Measurements from ENCODE around the gene DNAAF9.
A peak's percentile ranks its signal among the peaks of the same experiment; 100 is the strongest.

Gene DNAAF9

DNA sequence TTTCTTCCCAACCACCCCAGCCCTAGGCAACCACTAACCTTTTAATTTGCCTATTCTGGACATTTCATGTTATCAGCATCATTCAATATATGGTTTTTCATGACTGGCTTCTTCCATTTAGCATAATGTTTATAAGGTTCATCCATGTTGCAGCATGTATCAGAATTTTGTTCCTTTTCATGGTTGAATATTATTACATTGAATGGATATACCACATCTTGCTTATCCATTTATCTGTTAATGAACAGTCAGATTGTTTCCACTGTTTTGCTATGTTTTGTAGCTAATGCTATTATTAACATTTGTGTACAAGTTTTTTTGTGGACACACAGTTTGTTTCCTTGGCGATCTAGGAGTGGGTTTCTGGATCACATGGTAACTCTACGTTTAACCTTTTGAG lies 3.0 kb upstream of the DNAAF9 start:
- DNase-seq (ENCODE audit: low spot score), result no peak

DNA sequence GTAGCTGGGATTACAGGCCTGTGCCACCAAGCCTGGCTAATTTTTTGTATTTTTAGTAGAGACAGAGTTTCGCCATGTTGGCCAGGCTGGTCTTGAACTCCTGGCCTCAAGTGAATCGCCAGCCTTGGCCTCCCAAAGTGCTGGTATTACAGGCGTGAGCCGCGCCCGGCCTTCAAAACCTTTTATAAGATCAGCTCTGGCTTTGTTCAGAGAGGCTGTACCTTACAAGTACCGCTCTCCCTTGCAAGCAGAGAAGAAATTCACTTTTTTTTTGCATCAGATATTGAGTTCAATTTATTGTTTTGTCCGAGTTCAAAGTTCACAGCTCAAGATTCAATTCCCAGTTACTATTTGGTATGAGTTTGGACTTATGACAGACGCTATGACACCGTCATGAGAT lies 1.9 kb upstream of the DNAAF9 start:
- DNase-seq (ENCODE audit: low spot score), result no peak

DNA sequence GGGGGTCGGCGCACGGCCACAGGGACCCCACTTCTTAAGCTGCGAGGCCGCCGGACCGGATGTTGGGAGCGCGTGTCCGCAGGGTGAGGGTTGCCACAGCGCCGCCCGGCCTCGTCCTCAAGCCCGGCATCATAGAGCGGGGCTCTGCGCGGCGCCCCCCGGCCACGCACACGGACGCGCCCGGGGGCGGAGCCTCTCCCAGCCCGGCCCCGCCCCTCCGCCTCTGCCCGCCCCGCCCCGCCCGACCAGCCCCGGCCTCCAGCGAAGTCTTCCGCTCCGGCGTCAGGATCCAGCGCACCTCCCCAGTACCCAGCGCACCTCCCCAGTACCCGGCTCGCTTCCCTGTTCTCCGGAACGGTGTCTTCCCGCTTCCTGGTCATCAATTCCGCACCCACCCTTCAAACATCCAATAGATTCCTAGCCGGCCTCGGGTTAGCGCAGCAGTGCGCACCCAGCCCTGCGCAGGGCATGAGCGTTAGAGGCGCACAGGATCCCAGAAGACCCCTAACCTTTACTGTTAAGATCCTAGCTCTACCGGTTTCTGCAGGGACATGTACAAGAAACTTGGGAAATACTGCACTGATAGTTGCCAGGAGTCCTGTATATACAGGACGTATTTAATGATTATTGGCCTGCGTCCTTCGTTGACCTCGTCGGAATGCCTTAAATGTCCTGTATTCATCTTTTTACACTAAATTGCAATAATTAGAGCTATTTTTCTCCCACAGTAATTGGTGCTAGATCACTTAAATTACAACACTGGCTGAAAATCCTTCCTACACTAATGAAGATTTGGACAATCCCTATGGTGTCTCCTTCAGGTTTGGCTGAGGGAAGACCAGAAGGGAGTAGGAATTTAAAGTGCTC lies 535 bp upstream of the DNAAF9 start:
- peak; percentile 63 for DNase-seq (ENCODE audit: low spot score)

DNA sequence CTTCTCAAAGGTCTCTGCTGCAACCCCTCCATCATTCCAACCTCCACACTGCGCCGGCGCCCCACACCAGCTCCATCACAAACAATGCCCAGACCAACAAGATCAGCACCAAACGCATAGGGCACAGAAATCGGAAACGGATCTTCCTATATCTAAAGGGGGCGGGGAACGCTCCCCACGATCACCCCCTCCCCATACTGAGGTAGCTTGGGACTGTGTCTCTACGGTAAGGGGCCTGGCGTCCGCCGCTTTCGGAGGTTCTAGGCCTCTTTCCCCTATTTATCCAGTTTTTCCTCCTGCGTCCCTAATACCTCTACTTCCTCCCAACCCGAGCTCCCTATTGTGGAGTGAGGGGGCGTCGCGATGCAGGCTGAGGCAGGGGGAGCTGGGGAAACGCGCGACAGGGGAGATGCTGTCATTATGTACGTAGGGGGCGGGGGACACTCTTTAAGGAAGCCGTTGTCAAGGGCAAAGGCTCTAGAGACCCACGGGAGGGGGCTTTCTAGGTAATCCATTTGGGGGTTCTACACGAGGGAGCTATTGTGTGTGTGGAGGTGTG lies 909 bp downstream of the DNAAF9 start:
- no peak for DNase-seq (ENCODE audit: low spot score)

DNA sequence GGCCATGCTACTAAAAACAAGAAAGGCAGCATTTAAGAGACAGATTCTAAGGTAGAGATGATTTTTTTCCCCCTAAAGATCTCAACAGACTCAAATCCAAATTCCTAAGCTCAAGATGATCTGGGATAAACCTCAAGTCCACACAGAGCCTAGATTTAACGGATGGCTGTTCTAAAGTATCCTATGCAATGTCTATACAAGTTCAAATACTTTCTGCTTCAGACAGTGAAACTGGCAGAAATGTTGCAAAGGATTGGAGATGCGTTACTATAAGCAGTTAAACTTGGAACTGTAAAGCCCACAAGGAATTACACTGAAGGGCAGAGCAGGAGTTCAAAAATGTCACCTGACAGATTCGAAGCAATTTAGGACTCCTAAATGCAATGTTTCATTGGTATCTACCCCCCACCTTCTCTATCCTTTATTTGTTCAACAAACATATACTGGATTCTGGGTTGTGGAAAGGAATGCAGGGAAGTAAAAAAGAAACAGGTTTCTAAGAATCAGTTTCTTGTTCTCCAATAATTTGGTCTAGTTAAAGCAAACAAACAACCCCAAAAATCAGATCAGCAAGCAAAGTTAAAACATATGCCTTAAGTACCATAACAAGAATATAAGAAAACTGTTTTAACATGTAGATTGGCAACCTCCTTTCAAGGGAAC lies 1.6 kb downstream of the DNAAF9 start:
- DNase-seq (ENCODE audit: low spot score), result no peak

DNA sequence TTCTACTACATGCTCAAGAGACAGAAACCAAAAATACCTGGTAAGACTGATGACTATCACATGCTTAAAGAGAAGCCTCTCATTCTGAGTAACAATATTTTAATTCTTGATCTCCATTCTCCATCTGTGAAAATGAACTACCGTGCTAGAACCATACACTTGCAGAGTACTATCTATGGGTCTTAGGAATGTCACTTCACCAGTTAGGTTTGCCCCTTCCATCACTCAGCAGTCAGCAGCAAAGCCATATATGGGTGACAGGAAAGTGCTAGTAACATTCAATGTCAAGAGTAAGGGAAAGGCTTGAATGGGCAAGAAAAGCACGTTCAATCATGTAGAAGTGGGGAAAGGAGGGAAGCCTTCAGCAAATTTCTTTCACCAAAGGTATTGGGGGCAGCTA lies 2.3 kb downstream of the DNAAF9 start:
- no peak for DNase-seq (ENCODE audit: low spot score)

DNA sequence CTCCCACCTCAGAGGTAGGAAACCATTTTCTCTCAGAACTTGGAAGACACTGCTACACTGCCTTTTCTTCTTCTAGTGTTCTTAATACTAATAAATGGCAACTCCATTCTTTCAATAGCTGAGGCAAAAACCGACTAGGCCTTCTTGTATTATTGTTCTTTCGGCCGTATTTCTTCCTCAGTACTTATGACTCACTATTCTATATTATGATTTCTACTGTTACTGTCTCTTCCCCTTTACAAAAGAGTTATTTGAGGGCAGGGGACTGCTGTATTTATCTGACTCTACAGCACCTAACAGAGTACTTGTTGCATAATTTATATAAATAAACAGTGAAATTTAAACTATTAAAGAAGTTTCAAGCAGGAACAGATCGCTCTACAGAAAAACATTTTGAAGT lies 3.1 kb downstream of the DNAAF9 start:
- no peak for DNase-seq (ENCODE audit: low spot score)

DNA sequence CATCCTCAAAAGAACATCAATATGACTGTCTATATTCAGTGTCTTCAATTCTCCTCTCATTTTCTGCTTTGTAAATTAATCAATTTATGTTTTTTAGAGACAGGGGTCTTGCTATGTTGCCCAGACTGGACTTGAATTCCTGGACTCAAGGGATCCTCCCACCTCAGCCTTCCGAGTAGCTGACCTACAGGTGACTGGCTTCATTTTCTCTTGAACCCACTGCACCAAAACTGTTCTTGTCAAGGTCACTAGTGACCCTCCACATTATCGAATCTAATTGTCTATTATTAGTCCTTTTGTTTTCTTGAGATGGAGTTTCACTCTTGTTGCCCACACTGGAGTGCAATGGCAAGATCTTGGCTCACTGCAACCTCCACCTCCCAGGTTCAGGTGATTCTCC lies 3.7 kb downstream of the DNAAF9 start:
- DNase-seq (ENCODE audit: low spot score), result no peak

DNA sequence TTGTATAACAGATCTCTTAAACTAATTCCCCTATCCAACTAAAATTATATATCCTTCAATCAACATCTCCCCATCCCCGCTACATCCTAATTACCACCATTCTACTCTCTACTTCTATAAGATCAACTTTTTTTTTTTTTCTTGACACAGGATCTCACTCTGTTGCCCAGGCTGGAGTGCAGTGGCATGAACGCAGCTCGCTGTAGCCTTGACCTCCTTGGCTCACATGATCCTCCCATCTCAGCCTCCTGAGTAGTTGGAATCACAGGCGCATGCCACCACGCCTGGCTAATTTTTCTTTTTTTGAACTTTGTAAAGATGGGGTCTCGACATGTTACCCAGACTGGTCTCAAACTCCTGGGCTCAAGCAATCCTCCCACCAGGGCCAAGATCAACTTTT lies 5.0 kb downstream of the DNAAF9 start:
- DNase-seq (ENCODE audit: low spot score), result no peak

DNA sequence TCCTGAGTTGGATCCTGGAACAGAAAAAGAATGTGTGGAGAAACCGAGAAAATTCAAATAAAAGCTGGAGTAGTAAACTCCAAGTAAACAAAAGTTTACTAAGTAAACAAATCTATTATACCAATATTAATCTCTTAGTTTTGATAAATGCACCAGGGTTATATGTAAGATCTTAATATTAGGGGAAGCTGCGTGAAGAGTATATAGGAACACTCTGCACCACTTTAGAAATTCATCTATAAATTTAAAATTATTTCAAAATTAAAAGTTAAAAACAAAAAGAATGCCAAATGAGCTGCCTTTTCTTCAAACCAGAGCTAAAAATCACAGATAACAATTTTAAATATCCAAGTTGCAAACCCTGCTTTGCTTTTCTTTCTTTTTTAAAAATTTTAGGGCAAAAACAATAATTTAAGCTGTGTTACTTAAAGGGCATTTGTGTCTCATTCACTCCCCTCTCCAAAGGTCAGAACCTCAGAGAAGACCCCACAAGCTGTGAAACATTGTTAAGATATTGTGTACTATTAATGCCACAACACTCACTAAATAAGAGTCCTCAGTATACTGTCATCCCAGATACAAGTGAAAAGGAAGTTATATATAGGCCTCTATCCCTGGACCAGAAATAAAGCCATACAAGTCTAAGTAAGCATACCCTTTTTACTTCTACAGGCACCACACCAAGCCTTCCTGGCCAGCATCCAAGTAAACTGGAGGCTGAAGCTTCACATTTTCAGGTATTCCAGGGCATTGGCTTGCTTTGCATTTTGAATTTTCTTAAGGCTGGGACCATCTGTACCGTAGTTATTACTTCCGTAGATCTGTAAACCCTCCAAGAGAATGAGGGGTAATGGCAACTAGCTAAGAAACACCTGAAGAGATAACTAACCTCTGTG lies 7.0 kb downstream of the DNAAF9 start:
- no peak for DNase-seq (ENCODE audit: low spot score)

DNA sequence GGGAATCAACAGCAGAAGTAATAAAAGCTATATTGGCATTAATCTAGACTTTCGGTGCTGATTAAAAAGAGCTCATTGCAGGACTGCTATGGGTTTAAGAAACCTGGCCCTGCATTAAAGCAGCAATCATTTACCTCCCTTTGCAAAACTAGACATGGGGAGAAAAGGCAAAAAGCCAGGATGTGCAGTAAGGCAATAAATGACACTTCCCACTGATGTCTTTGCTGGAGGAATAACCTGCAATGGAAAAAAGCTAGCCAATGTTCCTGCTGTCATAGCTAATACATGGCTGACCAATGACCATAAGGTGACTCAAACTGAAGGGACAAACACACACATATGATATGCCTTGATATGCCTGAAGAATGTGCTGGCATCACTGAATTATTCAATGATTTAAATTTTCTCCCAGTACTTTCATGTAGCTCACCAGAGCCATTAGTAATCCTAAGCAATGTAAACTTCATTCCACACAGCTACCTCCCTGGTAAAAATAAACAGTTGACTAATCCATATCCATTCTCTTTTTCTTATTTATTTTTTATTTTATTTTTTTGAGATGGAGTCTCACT lies 8.7 kb downstream of the DNAAF9 start:
- no peak for DNase-seq (ENCODE audit: low spot score)

DNA sequence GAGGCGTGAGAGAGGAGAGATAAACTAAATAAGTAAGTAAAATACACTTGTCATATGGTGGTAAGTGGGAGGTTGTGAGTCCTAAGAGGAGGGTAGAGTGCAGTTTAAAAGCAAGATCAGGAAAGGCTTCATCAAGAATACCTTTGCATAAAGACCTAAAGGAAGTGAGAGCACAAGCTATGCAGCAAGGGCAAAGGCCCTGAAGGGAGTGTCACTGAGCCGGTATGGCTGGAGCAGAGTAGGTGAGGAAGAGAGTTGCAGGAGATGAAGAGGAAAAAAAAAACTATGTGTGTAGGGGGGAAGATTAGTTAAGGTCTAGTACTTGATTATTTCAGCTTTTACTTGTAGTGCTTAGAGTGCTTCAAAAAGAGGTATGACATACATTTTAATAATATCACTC lies 11.0 kb downstream of the DNAAF9 start:
- DNase-seq (ENCODE audit: low spot score), result no peak

DNA sequence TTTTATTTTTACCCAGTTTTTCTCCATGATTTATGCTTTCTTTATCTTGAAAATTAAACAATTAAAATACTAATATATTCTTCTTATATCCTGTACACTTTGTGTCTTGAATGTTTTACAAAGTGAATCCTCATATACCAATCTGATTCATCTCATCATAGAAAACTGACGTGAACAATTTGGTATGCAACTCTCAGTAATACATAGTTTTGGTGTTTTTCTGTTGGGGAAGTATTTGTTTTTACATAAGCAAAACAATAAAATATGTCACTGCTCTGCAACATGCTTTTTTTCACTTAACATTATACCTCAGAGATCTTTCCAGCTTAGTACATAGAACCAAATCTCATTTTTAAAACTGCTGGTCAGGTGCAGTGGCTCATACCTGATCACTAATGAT lies 14.7 kb downstream of the DNAAF9 start:
- DNase-seq (ENCODE audit: low spot score), result no peak

DNA sequence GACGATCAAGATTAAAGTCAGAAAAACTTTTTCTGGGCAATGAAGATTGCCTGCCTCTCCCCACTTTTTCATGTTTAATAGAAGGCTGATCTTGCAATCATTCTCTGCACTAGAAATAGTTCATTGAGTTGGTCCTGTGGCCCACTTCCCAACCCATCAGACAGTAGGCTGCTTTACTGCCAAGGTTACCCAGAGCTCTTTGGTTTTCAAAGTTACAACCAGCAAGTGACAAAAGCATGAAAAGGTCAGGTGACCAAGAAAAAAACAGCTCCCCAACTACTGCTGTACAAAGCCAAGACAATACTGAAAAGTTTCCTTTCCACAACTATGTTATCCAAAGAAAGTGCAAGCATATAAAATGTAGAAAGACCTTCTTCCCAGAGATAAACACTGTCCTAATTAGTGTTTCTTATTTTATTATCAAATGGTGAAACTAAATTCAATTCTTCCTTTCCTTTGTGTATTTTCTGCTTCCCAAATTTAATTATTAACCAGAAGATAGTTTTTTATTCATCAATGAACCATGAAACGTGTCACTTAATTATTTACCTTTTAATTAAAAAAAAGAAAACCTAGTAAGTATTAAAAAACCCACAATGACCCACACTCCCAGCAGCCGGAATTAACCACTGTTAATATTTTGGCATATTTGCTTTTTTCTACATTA lies 16.6 kb downstream of the DNAAF9 start:
- no peak for DNase-seq (ENCODE audit: low spot score)

DNA sequence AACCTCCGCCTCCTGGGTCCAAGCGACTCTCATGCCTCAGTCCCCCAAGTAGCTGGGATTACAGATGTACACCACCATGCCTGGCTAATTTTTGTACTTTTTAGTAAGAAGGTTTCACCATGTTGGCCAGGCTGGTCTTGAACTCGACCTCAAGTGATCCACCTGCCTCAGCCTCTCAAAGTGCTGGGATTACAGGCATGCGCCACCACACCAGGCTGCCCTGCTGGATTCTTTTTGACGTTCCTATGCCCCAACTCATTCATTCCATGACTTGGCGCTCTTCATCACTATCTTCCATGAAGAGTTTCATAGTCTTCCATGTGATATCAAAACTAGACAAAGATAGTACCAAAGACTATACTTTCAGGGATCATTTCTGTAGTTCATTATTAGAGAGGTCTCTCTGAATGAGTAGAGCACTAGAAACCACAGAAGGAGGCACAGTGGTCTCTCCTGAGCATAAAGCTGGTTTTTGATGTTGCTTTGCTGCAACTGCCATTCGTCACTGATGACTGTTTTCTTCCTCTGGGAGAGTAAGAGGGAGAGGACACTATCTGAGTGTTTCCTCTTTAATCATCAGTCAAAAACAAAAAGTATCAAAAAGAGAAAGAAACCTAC lies 23.5 kb downstream of the DNAAF9 start:
- DNase-seq (ENCODE audit: low spot score), result peak; percentile 93

DNA sequence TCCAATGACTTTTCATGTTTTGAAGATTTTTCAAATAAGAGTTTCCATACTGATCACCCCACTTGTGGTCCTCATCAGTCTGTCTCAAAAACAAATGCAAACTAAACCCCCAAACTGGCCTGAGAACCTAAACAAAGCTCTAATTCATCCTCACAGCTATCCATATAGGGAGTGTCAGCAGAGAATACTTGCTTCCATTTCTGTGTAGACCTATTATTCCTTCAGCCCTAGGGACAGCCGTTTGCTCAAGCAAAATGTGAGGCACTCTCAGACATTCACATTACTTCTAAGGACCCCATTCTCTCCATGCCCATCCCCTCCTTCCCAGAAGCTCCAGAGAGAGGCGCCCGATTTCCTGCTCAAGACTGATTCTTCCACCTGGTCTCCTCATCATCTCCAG lies 24.6 kb downstream of the DNAAF9 start:
- DNase-seq (ENCODE audit: low spot score), result no peak

DNA sequence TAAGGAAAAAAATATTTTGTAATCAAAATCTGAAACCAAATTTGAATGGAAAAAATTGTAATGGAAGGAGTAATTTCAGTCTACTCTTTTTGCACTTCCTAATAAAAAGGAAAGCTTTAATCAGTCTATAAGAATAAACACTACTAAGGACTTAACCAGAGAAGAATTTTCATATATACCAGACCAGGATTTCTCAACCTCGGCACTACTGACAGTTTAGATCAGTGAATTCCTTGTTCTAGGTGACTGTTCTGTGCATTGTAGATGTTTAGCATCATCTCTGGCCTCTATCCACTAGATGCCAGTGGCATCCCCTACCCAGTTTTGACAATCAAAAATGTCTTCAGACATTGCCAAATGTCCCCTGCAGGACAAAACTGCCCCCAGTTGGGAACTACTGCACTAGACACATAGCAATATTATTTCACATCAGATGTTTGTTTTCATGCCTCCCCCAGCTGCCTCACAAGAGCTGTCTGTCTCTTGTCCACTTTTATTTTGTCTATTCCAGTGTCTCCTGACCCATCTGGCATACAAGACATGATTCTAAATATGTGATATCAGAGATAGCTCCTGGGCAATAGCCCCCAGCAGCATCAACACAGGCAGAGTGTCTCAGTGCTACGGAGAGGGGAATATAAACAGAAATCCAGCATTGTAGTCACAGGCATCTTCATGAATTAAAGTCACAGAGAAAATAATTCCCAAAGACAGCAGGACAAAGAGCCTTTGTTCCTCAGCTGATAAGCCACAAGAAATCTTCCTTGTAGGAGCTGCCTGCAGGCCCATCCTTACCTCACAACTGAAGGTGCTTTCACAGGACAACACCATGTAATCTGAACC lies 27.0 kb downstream of the DNAAF9 start:
- no peak for DNase-seq (ENCODE audit: low spot score)

DNA sequence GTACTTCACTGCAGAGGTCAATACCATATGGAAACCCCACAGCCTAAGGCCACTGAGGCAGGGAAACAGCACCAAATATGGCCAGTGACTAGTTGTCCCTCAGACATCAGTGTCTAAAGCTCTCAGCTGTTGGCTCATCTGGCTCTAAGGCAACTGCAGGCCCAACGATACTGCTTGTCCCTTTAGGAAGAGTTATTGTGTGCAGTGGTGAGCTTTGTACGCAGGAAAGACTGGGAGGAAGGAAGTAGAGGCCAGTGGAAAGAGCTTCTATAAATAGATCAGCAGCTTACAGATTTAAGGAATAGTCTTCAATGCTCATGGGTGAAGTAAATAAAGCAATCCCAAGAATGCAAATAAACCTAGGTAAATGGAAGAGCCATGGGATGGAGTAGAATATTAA lies 29.3 kb downstream of the DNAAF9 start:
- no peak for DNase-seq (ENCODE audit: low spot score)

DNA sequence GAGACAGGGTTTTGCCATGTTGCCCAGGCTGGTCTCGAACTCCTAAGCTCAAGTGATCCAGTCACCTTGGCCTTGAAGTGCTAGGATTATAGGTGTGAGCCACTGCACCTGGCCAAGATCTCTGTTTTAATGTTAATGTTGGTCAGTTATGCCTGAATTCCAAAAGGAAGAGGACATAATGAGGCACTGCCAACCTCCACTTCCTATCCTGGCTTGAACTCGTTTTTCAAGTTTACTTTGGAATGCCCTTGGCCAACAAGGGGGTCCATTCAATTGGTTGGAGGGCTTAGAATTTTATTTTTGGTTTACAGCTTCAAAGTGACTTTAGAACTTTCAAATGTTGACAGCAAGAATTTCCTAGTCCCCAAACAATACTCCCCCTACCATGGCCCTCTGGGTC lies 29.8 kb downstream of the DNAAF9 start:
- no peak for DNase-seq (ENCODE audit: low spot score)

DNA sequence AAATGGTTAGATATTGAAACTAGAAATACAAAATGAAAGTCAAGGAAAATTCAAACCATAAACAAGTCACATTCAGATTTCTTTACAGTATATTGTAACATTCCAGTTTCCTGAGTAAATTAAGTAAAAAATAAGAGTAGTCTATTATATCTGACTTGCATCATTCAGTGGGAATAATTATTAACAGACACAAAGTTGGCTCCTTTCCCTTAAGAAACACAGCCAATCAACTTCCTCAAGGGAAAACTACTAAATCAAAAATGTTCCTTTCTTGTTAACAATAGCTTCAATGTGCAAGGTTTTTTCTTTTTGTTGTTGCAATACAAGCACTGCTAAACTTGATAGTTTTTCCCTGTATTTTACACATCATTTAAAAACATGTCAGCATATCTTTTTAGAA lies 33.2 kb downstream of the DNAAF9 start:
- no peak for DNase-seq (ENCODE audit: low spot score)
